ENCODE data around the gene RAB6A. TPM values are rescaled to one million over a fixed set of nuclear protein-coding genes. Genes with fewer than 3 reads are reported as not detected.

The RAB6A gene
- total and polyA plus RNA-seq, 10 of the 15 experiments (the other 5 are each of a cell fraction or from before 2014, with no cell fraction given) = 9.8 to 107 (median 34.1) TPM

DNA sequence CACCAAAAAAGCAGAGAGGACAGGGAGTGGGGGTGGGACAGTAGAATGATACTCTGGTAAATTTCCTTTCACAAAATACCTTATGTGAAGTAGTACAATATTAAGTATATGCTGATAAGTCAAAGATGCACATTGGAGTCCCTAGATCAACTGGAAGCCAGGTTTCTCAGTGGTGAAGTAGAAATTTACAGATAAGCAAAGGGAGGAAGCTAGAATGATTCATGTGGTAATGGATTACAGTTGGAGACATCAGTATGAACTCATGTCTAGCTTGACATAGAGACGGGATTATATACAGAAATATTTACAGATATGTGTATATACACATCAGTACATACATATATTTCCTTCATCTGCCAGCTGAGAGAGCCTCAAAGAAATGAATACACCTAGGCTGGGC lies 93.0 kb downstream of the RAB6A start (continued):
- TF ChIP-seq SRF (IDR thresholded peaks at IDR 0.05; ENCODE audit: low read depth in 2 of 2, low read length in 2 of 2) = no peak

DNA sequence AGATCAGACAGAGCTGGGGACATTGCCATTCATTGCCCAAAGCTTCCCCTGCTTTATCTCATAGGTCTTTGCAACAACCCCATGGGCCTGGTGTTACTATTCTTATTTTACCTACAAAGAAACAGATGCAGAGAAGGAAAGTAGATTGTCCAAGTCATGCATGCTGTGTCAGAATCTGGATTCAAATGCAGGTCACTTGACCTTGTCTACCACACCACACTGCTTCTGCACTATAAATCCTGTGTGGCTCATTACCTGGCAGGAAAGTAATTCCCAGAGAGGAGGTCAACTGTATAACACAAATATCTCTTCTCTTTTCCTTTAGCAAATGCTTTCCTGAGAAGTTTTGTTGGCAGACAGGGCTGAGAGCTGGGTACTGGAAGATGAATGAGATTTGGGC lies 96.0 kb downstream of the RAB6A start:
- H3K27ac ChIP-seq (ENCODE audit: control insufficient read depth, insufficient read depth) = no peak overlapping the region
- no peak for DNase-seq (ENCODE audit: low read depth, low spot score)
- POLR2A ChIA-PET = no interaction called here
- SMC1A ChIA-PET (ENCODE audit: uncharacterized antibody, unreplicated experiment) = interaction anchor here (0.6 kb wide), 1 partner anchor 46 kb away, joined by 3 read pairs; no protein-coding TSS in a partner anchor
- H3K36me3 ChIP-seq (ENCODE audit: control insufficient read depth in 2 of 2, insufficient read depth in 2 of 2, low read length in 1 of 2) = no peaks in the 10 kb centered on the region
- no peak for ATAC-seq
- H2AFZ ChIP-seq (ENCODE audit: control insufficient read depth, low read depth, low read length) = no peak overlapping the region
- RAD21 ChIA-PET (ENCODE audit: unreplicated experiment) = interaction anchor here (0.8 kb wide), 1 partner anchor 61 kb away, joined by 3 read pairs; no protein-coding TSS in a partner anchor
- H4K20me1 ChIP-seq (ENCODE audit: control insufficient read depth, insufficient read depth) = no peaks in the 10 kb centered on the region
- in situ Hi-C loops (cut with MboI) (loop anchor here (5.0 kb wide), 2 partner anchors 263 to 313 kb away; no protein-coding TSS in a partner anchor), intact Hi-C loops (cut with micrococcal nuclease; ENCODE audit: unreplicated experiment) (loop anchor here (5.0 kb wide), 1 partner anchor 248 kb away; no protein-coding TSS in a partner anchor)
- CTCF ChIA-PET = interaction anchor here (0.9 to 8.1 kb wide), 2 partner anchors 11 to 40 kb away, joined by 3 to 173 read pairs; no protein-coding TSS in a partner anchor
- H3K9ac ChIP-seq (ENCODE audit: control insufficient read depth, insufficient read depth, low read length) = no peak overlapping the region
- no peak for FAIRE-seq
- no peak overlapping the region for H3K4me2 ChIP-seq (ENCODE audit: control insufficient read depth, insufficient read depth)
- no peak overlapping the region for H3K4me3 ChIP-seq
- H3K9me3 ChIP-seq (replicated peaks; ENCODE audit: control insufficient read depth, insufficient read depth, low read length) = no peaks in the 10 kb centered on the region
- no TSS peak for BruUV-seq (replicated peaks)
- no peaks in the 10 kb centered on the region for H3K79me2 ChIP-seq (ENCODE audit: control insufficient read depth, insufficient read depth, low read length)
- H3K4me1 ChIP-seq (ENCODE audit: control insufficient read depth, insufficient read depth, low read length) = no peaks in the 10 kb centered on the region
- H3K27me3 ChIP-seq (replicated peaks in 1 of 2; ENCODE audit: control insufficient read depth in 2 of 2, insufficient read depth in 2 of 2, low read length in 1 of 2) = no peaks in the 10 kb centered on the region
- TF ChIP-seq, protein P1, sequence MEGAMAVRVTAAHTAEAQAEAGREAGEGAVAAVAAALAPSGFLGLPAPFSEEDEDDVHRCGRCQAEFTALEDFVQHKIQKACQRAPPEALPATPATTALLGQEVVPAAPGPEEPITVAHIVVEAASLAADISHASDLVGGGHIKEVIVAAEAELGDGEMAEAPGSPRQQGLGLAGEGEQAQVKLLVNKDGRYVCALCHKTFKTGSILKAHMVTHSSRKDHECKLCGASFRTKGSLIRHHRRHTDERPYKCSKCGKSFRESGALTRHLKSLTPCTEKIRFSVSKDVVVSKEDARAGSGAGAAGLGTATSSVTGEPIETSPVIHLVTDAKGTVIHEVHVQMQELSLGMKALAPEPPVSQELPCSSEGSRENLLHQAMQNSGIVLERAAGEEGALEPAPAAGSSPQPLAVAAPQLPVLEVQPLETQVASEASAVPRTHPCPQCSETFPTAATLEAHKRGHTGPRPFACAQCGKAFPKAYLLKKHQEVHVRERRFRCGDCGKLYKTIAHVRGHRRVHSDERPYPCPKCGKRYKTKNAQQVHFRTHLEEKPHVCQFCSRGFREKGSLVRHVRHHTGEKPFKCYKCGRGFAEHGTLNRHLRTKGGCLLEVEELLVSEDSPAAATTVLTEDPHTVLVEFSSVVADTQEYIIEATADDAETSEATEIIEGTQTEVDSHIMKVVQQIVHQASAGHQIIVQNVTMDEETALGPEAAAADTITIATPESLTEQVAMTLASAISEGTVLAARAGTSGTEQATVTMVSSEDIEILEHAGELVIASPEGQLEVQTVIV (IDR thresholded peaks at IDR 0.05; ENCODE audit: borderline replicate concordance, partially characterized antibody) = no peak
- TF ChIP-seq MTA3 (IDR thresholded peaks at IDR 0.05; ENCODE audit: borderline replicate concordance, low read length) (no peak), KAT2A (conservative IDR thresholded peaks at IDR 0.05; ENCODE audit: control insufficient read depth, low read depth, low read length) (no peak), GABPA (IDR thresholded peaks at IDR 0.05; ENCODE audit: low read depth) (no peak), SP1 (IDR thresholded peaks at IDR 0.05; ENCODE audit: low read depth, low read length) (no peak), FOXM1 (IDR thresholded peaks at IDR 0.05; ENCODE audit: low read depth, low read length) (no peak), RFX5 (IDR thresholded peaks at IDR 0.05; ENCODE audit: low read depth, low read length) (no peak), EP300 (IDR thresholded peaks at IDR 0.05; ENCODE audit: borderline replicate concordance in 1 of 2, control insufficient read depth in 1 of 2, low read depth in 2 of 2, low read length in 2 of 2) (no peak), CBX3 (IDR thresholded peaks at IDR 0.05; ENCODE audit: borderline replicate concordance, low read depth) (no peak), JUNB (IDR thresholded peaks at IDR 0.05) (no peak)
- TF ChIP-seq, protein P2, sequence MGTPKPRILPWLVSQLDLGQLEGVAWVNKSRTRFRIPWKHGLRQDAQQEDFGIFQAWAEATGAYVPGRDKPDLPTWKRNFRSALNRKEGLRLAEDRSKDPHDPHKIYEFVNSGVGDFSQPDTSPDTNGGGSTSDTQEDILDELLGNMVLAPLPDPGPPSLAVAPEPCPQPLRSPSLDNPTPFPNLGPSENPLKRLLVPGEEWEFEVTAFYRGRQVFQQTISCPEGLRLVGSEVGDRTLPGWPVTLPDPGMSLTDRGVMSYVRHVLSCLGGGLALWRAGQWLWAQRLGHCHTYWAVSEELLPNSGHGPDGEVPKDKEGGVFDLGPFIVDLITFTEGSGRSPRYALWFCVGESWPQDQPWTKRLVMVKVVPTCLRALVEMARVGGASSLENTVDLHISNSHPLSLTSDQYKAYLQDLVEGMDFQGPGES (IDR thresholded peaks at IDR 0.05) = no peak
- TF ChIP-seq, protein P3, sequence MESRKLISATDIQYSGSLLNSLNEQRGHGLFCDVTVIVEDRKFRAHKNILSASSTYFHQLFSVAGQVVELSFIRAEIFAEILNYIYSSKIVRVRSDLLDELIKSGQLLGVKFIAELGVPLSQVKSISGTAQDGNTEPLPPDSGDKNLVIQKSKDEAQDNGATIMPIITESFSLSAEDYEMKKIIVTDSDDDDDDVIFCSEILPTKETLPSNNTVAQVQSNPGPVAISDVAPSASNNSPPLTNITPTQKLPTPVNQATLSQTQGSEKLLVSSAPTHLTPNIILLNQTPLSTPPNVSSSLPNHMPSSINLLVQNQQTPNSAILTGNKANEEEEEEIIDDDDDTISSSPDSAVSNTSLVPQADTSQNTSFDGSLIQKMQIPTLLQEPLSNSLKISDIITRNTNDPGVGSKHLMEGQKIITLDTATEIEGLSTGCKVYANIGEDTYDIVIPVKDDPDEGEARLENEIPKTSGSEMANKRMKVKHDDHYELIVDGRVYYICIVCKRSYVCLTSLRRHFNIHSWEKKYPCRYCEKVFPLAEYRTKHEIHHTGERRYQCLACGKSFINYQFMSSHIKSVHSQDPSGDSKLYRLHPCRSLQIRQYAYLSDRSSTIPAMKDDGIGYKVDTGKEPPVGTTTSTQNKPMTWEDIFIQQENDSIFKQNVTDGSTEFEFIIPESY (IDR thresholded peaks at IDR 0.05) = no peak
- TF ChIP-seq, protein P4, sequence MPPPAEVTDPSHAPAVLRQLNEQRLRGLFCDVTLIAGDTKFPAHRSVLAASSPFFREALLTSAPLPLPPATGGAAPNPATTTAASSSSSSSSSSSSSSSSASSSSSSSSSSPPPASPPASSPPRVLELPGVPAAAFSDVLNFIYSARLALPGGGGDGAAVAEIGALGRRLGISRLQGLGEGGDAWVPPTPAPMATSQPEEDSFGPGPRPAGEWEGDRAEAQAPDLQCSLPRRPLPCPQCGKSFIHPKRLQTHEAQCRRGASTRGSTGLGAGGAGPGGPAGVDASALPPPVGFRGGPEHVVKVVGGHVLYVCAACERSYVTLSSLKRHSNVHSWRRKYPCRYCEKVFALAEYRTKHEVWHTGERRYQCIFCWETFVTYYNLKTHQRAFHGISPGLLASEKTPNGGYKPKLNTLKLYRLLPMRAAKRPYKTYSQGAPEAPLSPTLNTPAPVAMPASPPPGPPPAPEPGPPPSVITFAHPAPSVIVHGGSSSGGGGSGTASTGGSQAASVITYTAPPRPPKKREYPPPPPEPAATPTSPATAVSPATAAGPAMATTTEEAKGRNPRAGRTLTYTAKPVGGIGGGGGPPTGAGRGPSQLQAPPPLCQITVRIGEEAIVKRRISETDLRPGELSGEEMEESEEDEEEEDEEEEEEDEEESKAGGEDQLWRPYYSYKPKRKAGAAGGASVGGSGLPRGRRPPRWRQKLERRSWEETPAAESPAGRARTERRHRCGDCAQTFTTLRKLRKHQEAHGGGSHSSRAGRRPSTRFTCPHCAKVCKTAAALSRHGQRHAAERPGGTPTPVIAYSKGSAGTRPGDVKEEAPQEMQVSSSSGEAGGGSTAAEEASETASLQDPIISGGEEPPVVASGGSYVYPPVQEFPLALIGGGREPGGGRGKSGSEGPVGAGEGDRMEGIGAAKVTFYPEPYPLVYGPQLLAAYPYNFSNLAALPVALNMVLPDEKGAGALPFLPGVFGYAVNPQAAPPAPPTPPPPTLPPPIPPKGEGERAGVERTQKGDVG (CRISPR knock-in tag; IDR thresholded peaks at IDR 0.05) = no peak

Measured in GM12878 (cell line).